GM23338 (cell line): Measurements from ENCODE around the gene TOP2A. TPM values are rescaled to one million over a fixed set of nuclear protein-coding genes. Genes with fewer than 3 reads are reported as not detected.
A peak's percentile ranks its signal among the peaks of the same experiment; 100 is the strongest.

ENCODE experiments used
- ATAC-seq: fragments of 200-7000 bp; cut with Tn5 transposase; 3 replicates; pipeline ENCODE4 v1.9.1; 2020
- DNase-seq: peaks from one replicate; pipeline ENCODE4 v3.0.0-alpha.2; 2015; ENCODE audit warnings: low spot score
- H2AFZ ChIP-seq: fragments of 200-600 bp; sonication (generic); 2 replicates; pipeline ENCODE4 v1.8.0; 2016; ENCODE audit warnings: antibody characterized with exemption, mild to moderate bottlenecking, moderate library complexity
- H3F3A ChIP-seq: fragments of 200-600 bp; sonication (generic); replicated peaks from 2 replicates; pipeline ENCODE4 v1.8.0; 2017; ENCODE audit warnings: antibody characterized with exemption, mixed run types, low read depth
- H3K27ac ChIP-seq: fragments of 200-600 bp; sonication (generic); 2 replicates; pipeline ENCODE4 v1.6.1; 2016; ENCODE audit warnings: low read depth
- H3K27me3 ChIP-seq: fragments of 200-600 bp; sonication (generic); 2 replicates; pipeline ENCODE4 v1.8.0; 2016; ENCODE audit warnings: mild to moderate bottlenecking, mixed run types, moderate library complexity; ENCODE audit not compliant: insufficient read depth
- H3K36me3 ChIP-seq: fragments of 200-600 bp; sonication (generic); 2 replicates; pipeline ENCODE4 v1.8.0; 2016; ENCODE audit warnings: mild to moderate bottlenecking; ENCODE audit not compliant: insufficient read depth
- H3K4me1 ChIP-seq: fragments of 200-600 bp; sonication (generic); 2 replicates; pipeline ENCODE4 v1.8.0; 2016; ENCODE audit warnings: mild to moderate bottlenecking, moderate library complexity; ENCODE audit not compliant: insufficient read depth
- H3K4me2 ChIP-seq: fragments of 200-600 bp; sonication (generic); 2 replicates; pipeline ENCODE4 v1.7.1; 2017; ENCODE audit warnings: mixed run types
- H3K4me3 ChIP-seq: fragments of 200-600 bp; sonication (generic); 2 replicates; pipeline ENCODE4 v1.6.1; 2016; ENCODE audit warnings: mixed run types
- H3K79me2 ChIP-seq: fragments of 200-600 bp; sonication (generic); replicated peaks from 2 replicates; pipeline ENCODE4 v1.8.0; 2017; ENCODE audit warnings: mild to moderate bottlenecking; ENCODE audit not compliant: insufficient read depth
- H3K9me2 ChIP-seq: fragments of 200-600 bp; sonication (generic); 2 replicates; pipeline ENCODE4 v1.8.0; 2017; ENCODE audit not compliant: insufficient read depth
- H4K20me1 ChIP-seq: fragments of 200-600 bp; sonication (generic); replicated peaks from 2 replicates; pipeline ENCODE4 v1.8.0; 2017; ENCODE audit warnings: mild to moderate bottlenecking; ENCODE audit not compliant: insufficient read depth
- H3K27ac Mint-ChIP-seq: 2 replicates; pipeline ENCODE4 v1.8.0; 2020; ENCODE audit warnings: inconsistent platforms, mild to moderate bottlenecking, moderate library complexity, mixed read lengths
- H3K27me3 Mint-ChIP-seq: 3 replicates; pipeline ENCODE4 v1.8.0; 2022; ENCODE audit warnings: low read depth, mild to moderate bottlenecking, moderate library complexity, mixed read lengths, inconsistent platforms; ENCODE audit not compliant: insufficient read depth, poor library complexity
- H3K36me3 Mint-ChIP-seq: 3 replicates; pipeline ENCODE4 v1.8.0; 2021; ENCODE audit warnings: low read depth, mild to moderate bottlenecking, inconsistent platforms, moderate library complexity, mixed read lengths
- H3K4me1 Mint-ChIP-seq: 3 replicates; pipeline ENCODE4 v1.8.0; 2020; ENCODE audit warnings: mild to moderate bottlenecking, inconsistent platforms, mixed read lengths
- H3K4me3 Mint-ChIP-seq: 3 replicates; pipeline ENCODE4 v1.8.0; 2021; ENCODE audit warnings: moderate library complexity, mild to moderate bottlenecking, inconsistent platforms, mixed read lengths
- H3K9me3 Mint-ChIP-seq: 3 replicates; pipeline ENCODE4 v1.8.0; 2020; ENCODE audit warnings: moderate library complexity, mild to moderate bottlenecking, inconsistent platforms, mixed read lengths
- CREB1 ChIP-seq: fragments of 250-450 bp; sonication (Bioruptor Pico); IDR thresholded peaks from 2 replicates; pipeline ENCODE4 v1.5.0; 2020; ENCODE audit warnings: low read depth, mild to moderate bottlenecking, moderate library complexity
- CTCF ChIP-seq, 2 experiments: fragments of 200-600 bp in 1 of 2; sonication (generic) in 1 of 2; conservative IDR thresholded peaks; 2 replicates each; pipeline versions ENCODE4 v1.5.1 to v1.6.1; 2016 to 2017; ENCODE audit warnings: antibody characterized with exemption in 2 of 2, low read depth in 2 of 2, mild to moderate bottlenecking in 2 of 2, moderate library complexity in 1 of 2
- EZH2 ChIP-seq: fragments of 200-600 bp; sonication (generic); IDR thresholded peaks from one replicate; pipeline ENCODE4 v1.8.0; 2017; ENCODE audit warnings: antibody characterized with exemption, mild to moderate bottlenecking, low read depth; ENCODE audit not compliant: unreplicated experiment
- EZH2phosphoT487 ChIP-seq: fragments of 200-600 bp; sonication (generic); IDR thresholded peaks from one replicate; pipeline ENCODE4 v1.8.1; 2018; ENCODE audit warnings: antibody characterized with exemption; ENCODE audit not compliant: unreplicated experiment
- NANOG ChIP-seq: IDR thresholded peaks from 2 replicates; pipeline ENCODE4 v1.6.1; 2016; ENCODE audit warnings: antibody characterized with exemption, borderline replicate concordance
- STAT1 ChIP-seq: IDR thresholded peaks from one replicate; pipeline ENCODE4 v1.6.1; 2016; ENCODE audit warnings: antibody characterized with exemption; ENCODE audit not compliant: unreplicated experiment
- ZNF114 ChIP-seq: fragments of 250-450 bp; sonication (Bioruptor Pico); IDR thresholded peaks from 2 replicates; pipeline ENCODE4 v1.5.0; 2020; ENCODE audit warnings: mild to moderate bottlenecking, moderate library complexity
- polyA plus RNA-seq: library from polyadenylated mRNA; unstranded; fragments of >200 nt; fragmentation: Nextera tagmentation; extraction: Ambion mirVana; gene quantifications from 2 replicates; pipeline ENCODE4 v1.2.1, GENCODE V29; 2016
- total RNA-seq: library from RNA; depleted of rRNA; stranded (reverse); fragments of >200 nt; shearing (Covaris generic); gene quantifications from 2 replicates; pipeline ENCODE4 v1.2.3, GENCODE V29; 2014
- TF ChIP-seq, protein P1 (sequence below): fragments of 250-450 bp; sonication (Bioruptor Pico); IDR thresholded peaks from 2 replicates; pipeline ENCODE4 v1.5.0; 2020; ENCODE audit warnings: mild to moderate bottlenecking, moderate library complexity

TOP2A gene
- total and polyA plus RNA-seq, 2 experiments from 2014 or later = 263 to 442 TPM

DNA sequence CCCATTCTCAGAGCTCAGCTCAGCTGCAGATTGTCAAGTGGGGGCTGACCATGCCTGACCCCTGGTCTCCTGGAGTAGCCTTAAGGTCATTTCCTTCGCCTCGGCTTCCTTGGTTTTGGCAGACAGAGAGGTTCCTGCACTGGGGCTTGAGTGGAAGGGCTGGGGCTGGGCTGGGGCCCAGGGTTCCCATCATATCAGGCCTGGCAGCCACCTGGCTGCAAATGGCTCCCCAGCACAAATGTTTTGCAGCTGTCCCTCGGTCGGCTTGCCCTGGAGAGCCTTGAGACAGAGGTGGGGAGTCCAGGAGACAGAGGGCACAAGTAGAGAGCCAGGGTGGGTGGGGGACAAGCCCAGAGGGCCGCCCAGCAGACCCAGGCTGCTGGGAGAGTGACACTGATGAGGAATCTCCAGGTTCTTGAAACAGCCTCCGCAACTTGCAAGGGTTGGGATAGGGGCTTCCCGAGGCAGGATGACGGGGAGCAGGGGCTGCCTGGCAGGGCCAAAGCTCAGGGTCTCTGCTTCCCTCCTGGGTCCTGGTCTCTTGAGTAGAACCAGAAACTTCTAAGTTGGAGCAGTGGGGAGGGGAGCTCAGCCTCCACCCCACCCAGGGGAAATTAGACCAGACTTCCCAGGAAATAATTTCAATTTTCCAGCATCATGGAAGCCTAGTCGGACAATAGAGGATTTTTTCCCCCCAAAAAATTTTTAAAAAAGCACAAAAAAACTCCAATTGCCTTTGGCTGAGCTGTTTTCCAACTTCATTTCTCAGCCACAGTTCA lies 44.8 kb upstream of the TOP2A start:
- TF ChIP-seq CTCF (conservative IDR thresholded peaks at IDR 0.05; ENCODE audit: low read depth in 2 of 2) = no peak
- TF ChIP-seq NANOG = no peak
- Histone ChIP-seq H3K36me3 (no peaks in the 10 kb centered on the region), H4K20me1 (no peaks in the 10 kb centered on the region), H3K4me2 (0 out of 2 replicates have a peak overlapping the region, but pooled peaks have one; percentile 20), H3K27me3 (no peaks in the 10 kb centered on the region), H3K9me2 (no peaks in the 10 kb centered on the region), H3F3A (0 out of 2 replicates have a peak, but pooled peaks cover 6% of the 10 kb centered on the region), H3K4me3 (no peak overlapping the region), H3K27ac (peak overlapping the region; percentile 78), H3K4me1 (peaks cover 39% of the 10 kb centered on the region), H2AFZ (no peak overlapping the region), H3K79me2 (no peaks in the 10 kb centered on the region)
- Mint-ChIP-seq H3K4me3 (no peak overlapping the region; the same call in 2 of the 3 replicates), H3K4me1 (peaks cover 56% of the 10 kb centered on the region), H3K27me3 (peaks cover 32% of the 10 kb centered on the region), H3K27ac (peak overlapping the region; percentile 78), H3K36me3 (peaks cover 4% of the 10 kb centered on the region; the same call in 2 of the 3 replicates), H3K9me3 (peaks cover 3% of the 10 kb centered on the region; the same call in 2 of the 3 replicates)
- ATAC-seq (peak; percentile 8), DNase-seq (no peak)

GRCh38 chr17:40461732-40462342 lies 44.1 kb upstream of the TOP2A start:
- peaks cover 3% of the 10 kb centered on the region; the same call in 2 of the 3 replicates for H3K9me3 Mint-ChIP-seq
- H3K36me3 Mint-ChIP-seq = peaks cover 11% of the 10 kb centered on the region
- Histone ChIP-seq H3K36me3 (no peaks in the 10 kb centered on the region), H3K4me2 (0 out of 2 replicates have a peak overlapping the region, but pooled peaks have one; percentile 20), H3K9me2 (no peaks in the 10 kb centered on the region), H3K4me1 (peaks cover 41% of the 10 kb centered on the region), H3F3A (0 out of 2 replicates have a peak, but pooled peaks cover 6% of the 10 kb centered on the region), H2AFZ (no peak overlapping the region), H3K27ac (no peak overlapping the region), H3K79me2 (no peaks in the 10 kb centered on the region), H3K4me3 (no peak overlapping the region), H4K20me1 (no peaks in the 10 kb centered on the region), H3K27me3 (no peaks in the 10 kb centered on the region)
- no peak for ATAC-seq
- H3K4me1 Mint-ChIP-seq = peaks cover 63% of the 10 kb centered on the region
- DNase-seq = no peak
- peaks cover 33% of the 10 kb centered on the region for H3K27me3 Mint-ChIP-seq
- peak overlapping the region; percentile 70; the same call in 1 of the 2 replicates for H3K27ac Mint-ChIP-seq
- no peak overlapping the region; the same call in 2 of the 3 replicates for H3K4me3 Mint-ChIP-seq
- no peak for TF ChIP-seq STAT1
- no peak for TF ChIP-seq NANOG
- TF ChIP-seq ZNF114 (CRISPR knock-in tag) = no peak
- TF ChIP-seq CREB1 (CRISPR knock-in tag) = no peak
- no peak for TF ChIP-seq EZH2
- TF ChIP-seq, protein P1, sequence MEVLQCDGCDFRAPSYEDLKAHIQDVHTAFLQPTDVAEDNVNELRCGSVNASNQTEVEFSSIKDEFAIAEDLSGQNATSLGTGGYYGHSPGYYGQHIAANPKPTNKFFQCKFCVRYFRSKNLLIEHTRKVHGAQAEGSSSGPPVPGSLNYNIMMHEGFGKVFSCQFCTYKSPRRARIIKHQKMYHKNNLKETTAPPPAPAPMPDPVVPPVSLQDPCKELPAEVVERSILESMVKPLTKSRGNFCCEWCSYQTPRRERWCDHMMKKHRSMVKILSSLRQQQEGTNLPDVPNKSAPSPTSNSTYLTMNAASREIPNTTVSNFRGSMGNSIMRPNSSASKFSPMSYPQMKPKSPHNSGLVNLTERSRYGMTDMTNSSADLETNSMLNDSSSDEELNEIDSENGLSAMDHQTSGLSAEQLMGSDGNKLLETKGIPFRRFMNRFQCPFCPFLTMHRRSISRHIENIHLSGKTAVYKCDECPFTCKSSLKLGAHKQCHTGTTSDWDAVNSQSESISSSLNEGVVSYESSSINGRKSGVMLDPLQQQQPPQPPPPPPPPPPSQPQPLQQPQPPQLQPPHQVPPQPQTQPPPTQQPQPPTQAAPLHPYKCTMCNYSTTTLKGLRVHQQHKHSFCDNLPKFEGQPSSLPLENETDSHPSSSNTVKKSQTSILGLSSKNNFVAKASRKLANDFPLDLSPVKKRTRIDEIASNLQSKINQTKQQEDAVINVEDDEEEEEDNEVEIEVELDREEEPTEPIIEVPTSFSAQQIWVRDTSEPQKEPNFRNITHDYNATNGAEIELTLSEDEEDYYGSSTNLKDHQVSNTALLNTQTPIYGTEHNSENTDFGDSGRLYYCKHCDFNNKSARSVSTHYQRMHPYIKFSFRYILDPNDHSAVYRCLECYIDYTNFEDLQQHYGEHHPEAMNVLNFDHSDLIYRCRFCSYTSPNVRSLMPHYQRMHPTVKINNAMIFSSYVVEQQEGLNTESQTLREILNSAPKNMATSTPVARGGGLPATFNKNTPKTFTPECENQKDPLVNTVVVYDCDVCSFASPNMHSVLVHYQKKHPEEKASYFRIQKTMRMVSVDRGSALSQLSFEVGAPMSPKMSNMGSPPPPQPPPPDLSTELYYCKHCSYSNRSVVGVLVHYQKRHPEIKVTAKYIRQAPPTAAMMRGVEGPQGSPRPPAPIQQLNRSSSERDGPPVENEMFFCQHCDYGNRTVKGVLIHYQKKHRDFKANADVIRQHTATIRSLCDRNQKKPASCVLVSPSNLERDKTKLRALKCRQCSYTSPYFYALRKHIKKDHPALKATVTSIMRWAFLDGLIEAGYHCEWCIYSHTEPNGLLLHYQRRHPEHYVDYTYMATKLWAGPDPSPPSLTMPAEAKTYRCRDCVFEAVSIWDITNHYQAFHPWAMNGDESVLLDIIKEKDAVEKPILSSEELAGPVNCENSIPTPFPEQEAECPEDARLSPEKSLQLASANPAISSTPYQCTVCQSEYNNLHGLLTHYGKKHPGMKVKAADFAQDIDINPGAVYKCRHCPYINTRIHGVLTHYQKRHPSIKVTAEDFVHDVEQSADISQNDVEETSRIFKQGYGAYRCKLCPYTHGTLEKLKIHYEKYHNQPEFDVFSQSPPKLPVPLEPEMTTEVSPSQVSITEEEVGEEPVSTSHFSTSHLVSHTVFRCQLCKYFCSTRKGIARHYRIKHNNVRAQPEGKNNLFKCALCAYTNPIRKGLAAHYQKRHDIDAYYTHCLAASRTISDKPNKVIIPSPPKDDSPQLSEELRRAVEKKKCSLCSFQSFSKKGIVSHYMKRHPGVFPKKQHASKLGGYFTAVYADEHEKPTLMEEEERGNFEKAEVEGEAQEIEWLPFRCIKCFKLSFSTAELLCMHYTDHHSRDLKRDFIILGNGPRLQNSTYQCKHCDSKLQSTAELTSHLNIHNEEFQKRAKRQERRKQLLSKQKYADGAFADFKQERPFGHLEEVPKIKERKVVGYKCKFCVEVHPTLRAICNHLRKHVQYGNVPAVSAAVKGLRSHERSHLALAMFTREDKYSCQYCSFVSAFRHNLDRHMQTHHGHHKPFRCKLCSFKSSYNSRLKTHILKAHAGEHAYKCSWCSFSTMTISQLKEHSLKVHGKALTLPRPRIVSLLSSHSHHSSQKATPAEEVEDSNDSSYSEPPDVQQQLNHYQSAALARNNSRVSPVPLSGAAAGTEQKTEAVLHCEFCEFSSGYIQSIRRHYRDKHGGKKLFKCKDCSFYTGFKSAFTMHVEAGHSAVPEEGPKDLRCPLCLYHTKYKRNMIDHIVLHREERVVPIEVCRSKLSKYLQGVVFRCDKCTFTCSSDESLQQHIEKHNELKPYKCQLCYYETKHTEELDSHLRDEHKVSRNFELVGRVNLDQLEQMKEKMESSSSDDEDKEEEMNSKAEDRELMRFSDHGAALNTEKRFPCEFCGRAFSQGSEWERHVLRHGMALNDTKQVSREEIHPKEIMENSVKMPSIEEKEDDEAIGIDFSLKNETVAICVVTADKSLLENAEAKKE (CRISPR knock-in tag) = no peak
- TF ChIP-seq EZH2phosphoT487 = no peak
